ENCODE measurements around the gene OR10AG1.

The OR10AG1 gene

DNA sequence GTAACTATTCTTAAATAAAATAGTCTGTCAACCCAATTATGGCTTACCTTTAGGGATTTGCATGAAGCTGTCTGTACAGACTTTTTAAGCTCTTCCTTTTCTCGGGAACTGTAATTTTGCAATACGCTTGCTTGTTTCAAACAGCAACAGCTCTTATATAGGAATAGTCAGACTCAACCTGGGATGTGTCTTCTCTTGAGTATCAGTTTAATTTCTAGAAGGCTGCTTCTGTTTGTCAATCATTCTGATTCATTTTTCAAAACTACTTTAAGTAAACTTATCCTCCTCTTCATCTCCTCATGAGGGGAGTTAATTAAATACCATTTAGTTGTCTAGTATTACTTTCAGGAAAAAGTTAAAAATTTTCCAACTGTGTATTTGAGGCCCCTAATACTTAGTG lies at the start of gene OR10AG1:
TSS of gene OR10AG1 (minus strand) at position 101 of the 400 bp plus-strand sequence. CDS start at position 63, 38 bp downstream.
- in situ Hi-C loops (cut with MboI; ENCODE audit: low pct_unique_long_range_greater_than_20kb, low sequenced_read_pairs): no loop called here
- DNase-seq: no peak

- no peak for DNase-seq
- in situ Hi-C loops (cut with MboI; ENCODE audit: low pct_unique_long_range_greater_than_20kb, low sequenced_read_pairs): no loop called here
Measured at GRCh38 chr11:56013805-56014204, 44.1 kb upstream of the OR10AG1 start.

- in situ Hi-C loops (cut with MboI; ENCODE audit: low pct_unique_long_range_greater_than_20kb, low sequenced_read_pairs): no loop called here
- no peak for DNase-seq
Measured at GRCh38 chr11:56010716-56011115, 41.0 kb upstream of the OR10AG1 start.

DNA sequence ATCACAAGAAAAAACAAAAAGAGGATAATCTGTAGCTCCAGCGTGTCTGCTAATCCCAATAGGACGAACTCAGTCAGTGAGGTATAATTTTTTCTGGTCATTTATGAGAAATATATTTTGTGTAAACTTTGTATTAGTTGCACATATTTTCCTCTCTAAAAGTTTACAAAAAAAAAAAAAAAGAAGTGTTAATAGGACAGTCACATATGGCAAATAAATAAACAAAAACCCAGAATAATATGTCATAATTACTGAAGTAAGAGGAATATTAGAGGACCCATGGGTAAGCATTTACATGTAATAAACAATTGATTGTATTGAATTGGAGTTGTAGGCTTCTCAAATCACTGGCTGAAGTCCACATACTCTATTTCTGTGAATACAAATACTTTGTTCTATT lies 24.8 kb upstream of the OR10AG1 start, which contains the start of gene OR5F1:
TSS of gene OR5F1 (minus strand) at position 101 of the 400 bp plus-strand sequence. CDS start at position 101, 0 bp downstream.
- in situ Hi-C loops (cut with MboI; ENCODE audit: low pct_unique_long_range_greater_than_20kb, low sequenced_read_pairs): no loop called here
- DNase-seq: no peak

DNA sequence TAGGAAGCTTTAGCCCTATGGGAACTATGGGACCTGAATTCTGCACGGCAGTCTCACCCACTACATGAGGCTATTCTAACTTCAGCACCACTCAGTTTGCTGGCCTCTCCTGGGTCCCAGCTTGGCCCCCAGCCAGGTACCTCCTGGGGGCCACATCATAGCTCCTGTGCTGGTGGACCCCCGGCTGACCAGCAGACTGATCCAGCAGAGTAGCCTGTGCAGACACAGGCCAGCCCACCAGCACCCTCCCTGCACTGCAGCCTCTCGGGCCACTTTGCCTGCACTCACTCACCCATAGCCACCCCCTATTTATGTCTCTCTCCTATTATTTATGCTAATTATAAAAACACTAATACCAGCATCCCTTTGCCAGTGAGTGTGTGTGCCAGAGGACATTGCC lies 1.2 kb upstream of the OR10AG1 start:
- no peak for DNase-seq
- in situ Hi-C loops (cut with MboI; ENCODE audit: low pct_unique_long_range_greater_than_20kb, low sequenced_read_pairs): no loop called here

- in situ Hi-C loops (cut with MboI; ENCODE audit: low pct_unique_long_range_greater_than_20kb, low sequenced_read_pairs): no loop called here
- no peak for DNase-seq
Measured at GRCh38 chr11:55967914-55968313, 1.8 kb downstream of the OR10AG1 start.

GRCh38 chr11:55966391-55966790 lies 3.4 kb downstream of the OR10AG1 start:
- in situ Hi-C loops (cut with MboI; ENCODE audit: low pct_unique_long_range_greater_than_20kb, low sequenced_read_pairs): no loop called here
- DNase-seq: no peak

GRCh38 chr11:55956521-55956920 lies 13.2 kb downstream of the OR10AG1 start:
- in situ Hi-C loops (cut with MboI; ENCODE audit: low pct_unique_long_range_greater_than_20kb, low sequenced_read_pairs): no loop called here
- DNase-seq: no peak

GRCh38 chr11:55949330-55949729 lies 20.4 kb downstream of the OR10AG1 start:
- no peak for DNase-seq
- in situ Hi-C loops (cut with MboI; ENCODE audit: low pct_unique_long_range_greater_than_20kb, low sequenced_read_pairs): loop anchor here (25.0 kb wide), 1 partner anchor 838 kb away; no protein-coding TSS in a partner anchor

- in situ Hi-C loops (cut with MboI; ENCODE audit: low pct_unique_long_range_greater_than_20kb, low sequenced_read_pairs): loop anchor here (25.0 kb wide), 1 partner anchor 844 kb away; no protein-coding TSS in a partner anchor
- DNase-seq: peak; percentile 45
Measured at GRCh38 chr11:55942785-55943392, 26.9 kb downstream of the OR10AG1 start.

DNA sequence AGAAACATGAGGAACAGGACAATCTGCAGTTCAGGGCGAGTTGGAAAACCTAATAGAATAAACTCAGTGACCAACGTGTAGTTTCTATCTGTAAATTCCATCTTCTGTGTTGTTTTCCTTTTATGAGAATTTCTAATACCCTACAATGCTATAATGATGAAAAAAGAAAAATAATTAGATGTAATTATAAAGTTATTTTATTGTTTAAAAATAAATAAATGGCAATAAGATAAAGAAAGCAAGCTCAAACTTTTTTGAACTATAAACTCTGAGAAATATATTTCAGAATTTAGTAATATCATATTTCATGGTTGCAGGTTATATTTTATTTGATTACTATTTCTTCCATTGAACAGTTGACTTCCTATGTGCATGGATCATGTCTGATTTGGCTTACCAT lies 33.4 kb downstream of the OR10AG1 start, which contains the start of gene OR5I1:
TSS of gene OR5I1 (minus strand) at position 101 of the 400 bp plus-strand sequence. CDS start at position 101, 0 bp downstream.
- DNase-seq: no peak
- in situ Hi-C loops (cut with MboI; ENCODE audit: low pct_unique_long_range_greater_than_20kb, low sequenced_read_pairs): loop anchor here (25.0 kb wide), 1 partner anchor 851 kb away; no protein-coding TSS in a partner anchor

GRCh38 chr11:55920537-55920936 lies 49.2 kb downstream of the OR10AG1 start:
- no peak for DNase-seq

More at GRCh38 chr11:55920537-55920936, 49.2 kb downstream of the OR10AG1 start:
- in situ Hi-C loops (cut with MboI; ENCODE audit: low pct_unique_long_range_greater_than_20kb, low sequenced_read_pairs): no loop called here
